AG20443 (cell line): ENCODE results near the gene ZNF346.
A peak's percentile ranks its signal among the peaks of the same experiment; 100 is the strongest.

Experiments
- DNase-seq: peaks from one replicate; pipeline ENCODE4 v3.0.0; 2012; ENCODE audit warnings: low spot score, mixed read lengths

Gene ZNF346

GRCh38 chr5:177094224-177095087 is 72.0 kb downstream of the ZNF346 start:
- DNase-seq: peak; percentile 63

- DNase-seq: no peak
Observed at GRCh38 chr5:177095088-177095669, 72.7 kb downstream of the ZNF346 start.

DNA sequence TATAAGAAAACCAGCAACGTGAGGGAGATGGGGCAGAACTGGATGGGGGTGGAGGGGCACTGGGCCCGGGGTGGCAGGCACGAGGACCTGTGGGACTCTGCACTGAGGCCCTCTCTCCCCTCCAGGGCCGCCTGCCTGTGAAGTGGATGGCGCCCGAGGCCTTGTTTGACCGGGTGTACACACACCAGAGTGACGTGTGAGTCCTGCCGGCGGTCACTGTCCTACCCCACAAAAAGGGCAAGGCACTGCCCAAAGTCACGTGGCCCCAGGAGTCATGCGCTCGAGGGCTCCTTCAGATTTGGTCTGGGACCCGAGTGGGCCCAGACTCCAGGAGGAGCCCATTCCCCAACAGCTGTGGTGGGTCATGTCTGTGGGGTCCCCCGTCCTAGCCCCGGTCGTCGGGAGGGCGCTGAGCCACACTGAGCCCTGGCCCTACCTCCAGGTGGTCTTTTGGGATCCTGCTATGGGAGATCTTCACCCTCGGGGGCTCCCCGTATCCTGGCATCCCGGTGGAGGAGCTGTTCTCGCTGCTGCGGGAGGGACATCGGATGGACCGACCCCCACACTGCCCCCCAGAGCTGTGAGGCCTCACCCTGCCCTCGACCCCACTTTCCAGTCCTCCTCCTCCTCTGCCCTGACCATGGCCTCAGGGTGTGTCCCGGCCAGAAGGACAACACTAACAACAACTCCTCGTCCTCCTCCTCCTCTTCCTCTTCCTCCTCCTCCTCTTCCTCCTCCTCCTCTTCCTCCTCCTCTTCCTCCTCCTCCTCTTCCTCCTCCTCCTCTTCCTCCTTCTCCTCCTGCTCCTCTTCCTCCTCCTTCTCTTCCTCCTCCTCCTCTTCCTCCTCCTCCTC is 73.9 kb downstream of the ZNF346 start:
- DNase-seq: no peak

- DNase-seq: no peak
Observed at GRCh38 chr5:177097016-177097985, 74.8 kb downstream of the ZNF346 start.

DNA sequence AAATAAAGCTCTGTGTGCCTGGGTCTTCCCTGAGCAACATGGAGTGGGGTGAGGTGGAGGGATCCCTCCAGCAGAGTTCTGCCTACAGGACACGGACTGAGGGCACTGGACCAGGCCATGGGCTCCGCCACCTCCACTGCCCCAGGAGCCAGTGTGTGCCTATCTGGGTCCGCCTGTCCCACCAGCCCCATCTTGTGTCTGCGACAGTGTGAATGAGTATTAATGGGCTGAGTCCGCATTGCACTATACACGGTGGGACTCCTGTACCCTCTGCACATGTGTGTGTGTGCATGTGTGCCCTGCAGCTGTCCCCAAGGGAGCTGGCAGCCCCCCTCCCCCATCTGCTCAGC is 75.6 kb downstream of the ZNF346 start:
- no peak for DNase-seq

DNA sequence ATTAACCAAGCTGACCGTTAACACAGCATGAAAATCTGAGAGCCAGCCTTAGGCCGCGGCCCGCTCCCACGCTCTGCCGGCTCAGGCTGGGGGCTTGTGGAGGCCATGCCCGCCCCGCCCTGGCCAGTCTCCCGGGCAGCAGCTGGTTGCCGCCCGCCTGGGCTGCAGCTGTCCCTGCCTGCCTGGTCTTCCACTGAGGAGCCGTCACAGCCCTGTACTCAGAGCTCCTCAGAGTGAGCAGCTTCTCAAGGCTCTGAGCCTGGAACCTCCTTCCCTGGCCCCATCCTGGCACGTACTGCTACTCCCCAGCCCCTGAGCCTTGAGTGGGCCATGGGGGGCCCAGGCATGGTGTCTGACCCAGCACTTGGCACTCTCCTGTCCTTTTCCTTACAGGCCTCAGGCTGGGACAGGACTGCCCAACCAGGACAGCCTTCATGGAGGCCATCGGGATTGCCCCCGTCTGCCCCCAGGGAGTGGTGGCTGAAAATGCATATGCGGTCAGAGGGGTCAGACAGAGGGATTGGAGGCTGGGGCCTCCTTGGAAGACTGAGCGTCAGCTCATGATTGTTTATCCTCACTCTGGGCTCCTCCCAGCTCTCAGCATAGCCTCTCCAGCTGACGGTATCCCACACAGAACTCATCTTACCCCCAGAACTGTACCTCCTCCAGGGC is 76.1 kb downstream of the ZNF346 start:
- peak; percentile 60 for DNase-seq

DNA sequence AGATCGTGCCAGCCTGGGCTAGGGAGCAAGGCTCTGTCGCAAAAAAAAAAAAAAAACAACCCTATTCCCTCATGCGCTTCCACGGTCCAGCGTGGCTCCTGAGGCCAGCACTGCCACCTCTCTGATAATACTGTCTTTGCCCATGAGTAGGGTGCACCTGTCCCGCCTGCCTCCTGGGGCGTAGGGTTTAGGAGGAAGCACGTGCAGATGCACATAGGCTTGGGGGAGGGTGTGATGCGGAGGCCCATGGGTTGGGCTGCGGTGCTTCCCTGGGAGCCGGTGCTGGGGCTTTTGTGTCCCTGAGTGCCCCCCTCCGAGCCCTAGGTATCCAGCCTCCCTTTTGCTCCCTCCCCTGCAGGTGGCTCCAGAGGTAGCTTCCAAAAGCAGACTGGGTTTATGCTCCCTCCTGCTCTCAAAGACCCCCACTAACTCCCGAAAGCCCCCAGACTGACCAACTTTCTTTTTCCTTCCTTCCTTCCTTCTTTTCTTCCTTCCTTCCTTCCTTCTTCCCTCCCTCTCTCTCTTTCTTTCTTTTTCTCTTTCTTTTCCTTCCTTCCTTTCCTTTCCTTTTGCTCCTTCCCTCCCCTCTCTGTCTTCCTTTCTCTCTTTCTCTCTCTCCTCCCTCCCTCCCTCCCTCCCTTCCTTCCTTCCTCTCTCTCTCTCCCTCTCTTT is 77.1 kb downstream of the ZNF346 start:
- no peak for DNase-seq

DNA sequence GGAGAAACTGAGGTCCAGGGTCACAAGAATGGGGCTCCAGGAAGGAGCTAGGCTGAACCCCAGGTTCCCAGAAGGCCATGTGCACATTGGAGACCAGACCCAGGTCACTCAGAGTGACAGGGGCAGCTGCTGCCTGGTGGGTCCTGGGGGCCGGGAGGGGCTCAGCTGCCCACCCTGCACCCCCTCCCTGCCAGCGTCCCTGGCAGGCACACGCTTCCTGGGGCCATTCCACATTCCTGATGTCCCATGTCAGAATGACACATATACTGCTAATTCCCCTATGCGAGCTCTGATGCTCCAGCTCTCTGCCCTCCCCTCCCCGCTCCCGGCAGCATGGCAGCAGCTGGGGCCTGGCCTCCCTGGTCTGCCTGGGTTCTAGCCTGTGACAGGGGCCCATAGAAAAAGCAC is 78.2 kb downstream of the ZNF346 start:
- DNase-seq: peak; percentile 50

DNA sequence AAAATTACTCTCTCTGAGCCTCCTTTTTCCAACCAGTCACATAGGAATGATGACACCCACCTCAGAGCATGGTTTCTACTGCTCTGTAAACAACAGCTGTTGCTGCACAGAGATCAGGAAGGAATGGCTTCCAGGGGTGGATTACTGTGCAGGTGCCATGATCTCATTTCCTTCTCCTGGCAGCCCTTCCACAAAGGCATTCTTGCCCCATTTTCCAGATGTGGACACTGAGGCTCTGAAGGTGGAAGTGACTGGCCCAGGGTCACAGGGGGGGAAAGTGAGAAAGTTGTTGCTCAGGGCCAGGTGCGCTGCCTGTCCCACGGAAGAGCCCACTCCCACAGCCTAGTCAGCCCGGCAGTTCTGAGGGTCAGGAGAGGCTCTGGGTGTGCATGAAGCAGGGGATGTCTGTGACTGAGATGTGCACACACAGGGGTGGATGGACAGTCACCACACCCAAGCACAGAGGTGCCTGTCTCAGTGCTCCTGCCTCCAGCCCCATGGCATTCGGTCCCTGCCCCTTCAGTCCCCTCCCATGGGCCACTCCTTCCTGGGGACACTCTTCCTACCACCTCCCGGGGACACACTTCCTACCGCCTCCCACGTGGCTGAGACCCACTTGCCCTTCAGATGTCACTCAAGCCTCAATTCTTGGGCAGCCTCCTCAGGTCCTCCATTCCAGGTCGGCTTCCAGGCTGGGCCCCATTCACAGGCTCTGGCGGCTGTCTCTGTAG is 81.2 kb downstream of the ZNF346 start:
- DNase-seq: no peak

DNA sequence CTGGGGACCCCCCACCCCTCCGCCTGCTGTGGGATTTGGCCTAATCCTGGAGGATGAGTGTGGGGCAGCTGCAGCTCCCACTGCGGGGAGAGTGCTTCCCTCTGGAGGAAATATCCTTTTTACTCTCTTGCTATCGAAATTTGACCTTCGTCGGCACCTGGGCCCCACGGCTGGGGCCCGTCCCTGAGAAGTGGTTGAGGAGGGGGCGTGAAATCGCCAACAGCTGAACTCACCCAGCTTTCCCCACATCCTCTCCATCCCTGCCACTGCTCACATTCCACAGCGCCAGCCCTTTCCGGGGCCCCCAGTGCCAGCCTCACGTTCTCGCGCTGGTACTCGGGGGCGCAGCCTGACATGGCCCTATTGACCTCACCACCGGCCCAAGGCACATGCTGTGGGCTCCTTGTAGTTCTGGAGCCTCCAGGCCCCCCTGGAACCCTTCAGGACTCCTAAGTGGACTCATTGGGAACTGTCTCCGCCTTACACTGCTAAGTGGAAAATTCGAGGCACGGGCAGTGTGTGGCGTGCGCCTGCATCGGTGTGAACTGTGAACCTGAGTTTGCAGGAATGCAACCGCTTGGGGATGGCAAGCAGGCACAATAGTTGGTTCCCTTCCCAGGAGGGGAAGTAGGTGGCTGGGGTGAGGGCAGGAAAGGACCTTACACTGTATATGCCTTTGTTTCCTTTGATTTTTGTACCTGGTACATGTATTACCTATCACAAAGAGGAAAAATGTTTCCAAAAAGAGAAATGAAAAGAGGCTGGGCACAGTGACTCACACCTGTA is 83.4 kb downstream of the ZNF346 start:
- DNase-seq: no peak

GRCh38 chr5:177107159-177107558 is 84.7 kb downstream of the ZNF346 start:
- no peak for DNase-seq

DNA sequence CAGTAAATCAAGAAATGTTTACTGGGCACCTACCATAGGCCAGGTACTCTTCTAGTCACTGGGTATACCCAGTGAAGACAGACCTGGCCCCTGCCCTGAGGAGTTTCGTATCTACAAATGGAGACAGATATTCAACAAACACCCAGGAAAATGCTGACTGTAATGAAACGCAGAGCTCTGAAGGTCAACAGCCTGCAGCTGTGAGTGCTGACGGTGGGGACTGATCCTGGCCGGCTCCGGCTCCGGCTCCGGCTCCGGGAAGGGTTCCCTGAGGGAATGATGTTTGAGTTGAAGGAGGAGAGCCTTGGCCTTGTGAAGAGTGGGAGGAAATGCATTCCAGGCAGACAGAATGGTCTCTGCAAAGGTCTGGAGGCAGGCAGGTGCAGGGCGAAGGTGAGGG is 87.3 kb downstream of the ZNF346 start:
- no peak for DNase-seq

DNA sequence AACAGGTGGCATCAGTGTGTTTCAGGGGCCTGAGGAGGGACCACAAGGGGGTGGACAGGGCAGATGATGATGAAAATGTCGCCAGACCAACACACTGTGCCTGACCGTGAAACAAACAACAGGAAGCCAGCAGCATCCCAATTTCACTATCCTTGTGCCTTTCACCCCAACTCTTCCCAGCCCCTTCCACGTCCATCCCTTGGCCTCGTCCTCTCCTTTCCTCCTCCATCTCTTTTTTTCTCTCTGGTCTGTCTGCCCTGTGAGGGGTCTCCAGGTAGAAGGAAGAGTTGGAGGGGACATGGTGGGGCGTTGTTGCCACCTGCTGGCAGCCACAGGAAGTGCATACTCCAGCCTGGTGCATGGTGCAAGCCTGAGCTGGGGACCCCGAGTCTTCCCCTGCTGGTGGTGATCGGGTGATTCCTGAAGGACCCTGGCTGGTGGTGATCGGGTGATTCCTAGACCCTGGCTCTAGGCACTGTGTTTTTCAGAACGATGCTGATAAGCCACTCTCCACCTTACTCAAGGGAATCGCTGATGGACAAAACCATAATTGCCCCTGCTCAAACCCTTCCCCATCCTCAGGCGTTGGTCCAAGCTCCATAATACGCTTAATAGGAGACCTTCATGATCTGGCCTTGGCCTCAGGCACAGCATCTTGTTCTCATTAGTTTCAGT is 89.4 kb downstream of the ZNF346 start:
- peak; percentile 75 for DNase-seq

- no peak for DNase-seq
Observed at GRCh38 chr5:177112589-177113220, 90.2 kb downstream of the ZNF346 start.

GRCh38 chr5:177113566-177114424 is 91.3 kb downstream of the ZNF346 start:
- peak; percentile 90 for DNase-seq

GRCh38 chr5:177116631-177117373 is 94.3 kb downstream of the ZNF346 start:
- DNase-seq: peak; percentile 97
